Endothelial cell of umbilical vein (primary cell): ENCODE data around the gene TPRG1L. TPM values are rescaled to one million over a fixed set of nuclear protein-coding genes. Genes with fewer than 3 reads are reported as not detected.

Experiments
- BruUV-seq: library from RNA; stranded (reverse); fragments of 400-500 nt; replicated peaks from 2 replicates; lab custom pipeline; 2021; lab: Mats Ljungman, UMichigan
- CTCF ChIA-PET: fragments of 300-600, 350-600 bp; sonication (Branson Sonifier 250); formaldehyde crosslinking; loops from one replicate; lab custom pipeline; 2021; ENCODE audit warnings: antibody characterized with exemption, inconsistent platforms; lab: Charles Lee
- POLR2A ChIA-PET: fragments of 300-600, 350-600 bp; sonication (Branson Sonifier 250); formaldehyde crosslinking; loops from one replicate; lab custom pipeline; 2021; ENCODE audit warnings: antibody characterized with exemption, inconsistent platforms; lab: Charles Lee
- DNase-seq: peaks from one replicate; pipeline ENCODE4 v3.0.0-alpha.2; 2011; ENCODE audit warnings: low read depth, low spot score
- FAIRE-seq: peaks from 2 replicates; lab custom pipeline; 2011; peaks lifted over from hg19 to GRCh38; lab: Jason Lieb, UNC
- H2AFZ ChIP-seq: 2 replicates; pipeline ENCODE4 v1.6.0; 2012; ENCODE audit warnings: low read depth, low read length, control low read depth, inconsistent platforms
- H3K27ac ChIP-seq: 2 replicates; pipeline ENCODE4 v1.5.1; 2011; ENCODE audit warnings: low read depth, mild to moderate bottlenecking, control low read depth, low read length, moderate library complexity; ENCODE audit not compliant: insufficient read depth
- H3K27me3 ChIP-seq, 2 experiments: 2 replicates each; pipeline versions ENCODE4 v1.6.0 to v1.6.1; 2011; ENCODE audit warnings: low read length in 2 of 2, mixed read lengths in 1 of 2; ENCODE audit not compliant: control insufficient read depth in 2 of 2, insufficient read depth in 2 of 2
- H3K36me3 ChIP-seq, 2 experiments: 2 replicates in 1 of 2; 3 replicates in 1 of 2; pipeline ENCODE4 v1.5.1; 2011; ENCODE audit warnings: low read length in 2 of 2, mild to moderate bottlenecking in 1 of 2, moderate library complexity in 1 of 2; ENCODE audit not compliant: control insufficient read depth in 2 of 2, insufficient read depth in 2 of 2; ENCODE audit errors: extremely low read depth in 1 of 2
- H3K4me1 ChIP-seq: 3 replicates; pipeline ENCODE4 v1.5.1; 2011; ENCODE audit warnings: mild to moderate bottlenecking, low read length; ENCODE audit not compliant: control insufficient read depth, insufficient read depth; ENCODE audit errors: extremely low read depth
- H3K4me2 ChIP-seq: 2 replicates; pipeline ENCODE4 v1.6.1; 2011; ENCODE audit warnings: low read length, control low read depth, mixed read lengths; ENCODE audit not compliant: insufficient read depth
- H3K4me3 ChIP-seq, 3 experiments: fragments of 200-600 bp in 1 of 3; sonication (generic), shearing (Covaris generic) in 1 of 3; replicated peaks in 1 of 3; 2 replicates each; pipeline ENCODE4 v1.5.1; 2011 to 2016; ENCODE audit warnings: control low read depth in 3 of 3, low read length in 3 of 3, mild to moderate bottlenecking in 2 of 3, inconsistent platforms in 1 of 3, low read depth in 1 of 3, moderate library complexity in 1 of 3; ENCODE audit not compliant: insufficient read depth in 1 of 3
- H3K79me2 ChIP-seq: 2 replicates; pipeline ENCODE4 v1.6.0; 2012; ENCODE audit warnings: low read length, inconsistent platforms; ENCODE audit not compliant: control insufficient read depth, insufficient read depth
- H3K9ac ChIP-seq: replicated peaks from 2 replicates; pipeline ENCODE3; 2011; ENCODE audit warnings: low read length, control low read depth; ENCODE audit not compliant: insufficient read depth; ENCODE audit errors: extremely low read depth
- H3K9me1 ChIP-seq: replicated peaks from 3 replicates; pipeline ENCODE4 v1.6.0; 2011; ENCODE audit warnings: mild to moderate bottlenecking, low read length; ENCODE audit not compliant: control insufficient read depth, insufficient read depth; ENCODE audit errors: extremely low read depth
- H3K9me3 ChIP-seq: replicated peaks from 2 replicates; pipeline ENCODE4 v1.5.1; 2012; ENCODE audit warnings: low read length, inconsistent platforms; ENCODE audit not compliant: control insufficient read depth, insufficient read depth
- H4K20me1 ChIP-seq: replicated peaks from 2 replicates; pipeline ENCODE3; 2011; ENCODE audit warnings: mild to moderate bottlenecking, low read length; ENCODE audit not compliant: control insufficient read depth, insufficient read depth; ENCODE audit errors: extremely low read depth
- JUN ChIP-seq: IDR thresholded peaks from 2 replicates; pipeline ENCODE4 v1.6.1; 2011; ENCODE audit warnings: borderline replicate concordance, low read depth; ENCODE audit not compliant: insufficient read length, insufficient read depth
- POLR2A ChIP-seq: IDR thresholded peaks from 2 replicates; pipeline ENCODE4 v1.6.1; 2012; ENCODE audit warnings: low read depth, mild to moderate bottlenecking, control low read depth, low read length
- POLR2AphosphoS5 ChIP-seq: IDR thresholded peaks from 2 replicates; pipeline ENCODE4 v1.6.1; 2012; ENCODE audit warnings: low read depth, mild to moderate bottlenecking, control low read depth, low read length, moderate library complexity; ENCODE audit not compliant: insufficient read depth
- dilution Hi-C: fragments of 300-500 bp; cut with MboI; formaldehyde crosslinking; loops from one replicate; pipeline ENCODE4 v1.15.0; 2019; ENCODE audit warnings: low sequenced_read_pairs; ENCODE audit not compliant: extremely low pct_ligation_motif_present
- intact Hi-C: fragments of 100-400 bp; cut with micrococcal nuclease; formaldehyde crosslinking; loops from one replicate; pipeline ENCODE4 v1.10.0; 2022
- polyA plus RNA-seq, 4 experiments: library from polyadenylated mRNA; depleted of rRNA in 3 of 4; stranded (reverse) in 3 of 4; unstranded in 1 of 4; fragments of >200 nt; gene quantifications; 2 replicates each; pipeline versions ENCODE4 v1.2.1 to v1.2.3, GENCODE V29; 2011 to 2012; ENCODE audit warnings: missing spikeins in 1 of 4
- total RNA-seq: library from RNA; stranded (reverse); gene quantifications from 2 replicates; pipeline ENCODE4 v1.2.3, GENCODE V29; 2021
- TF ChIP-seq, protein P1 (sequence below): IDR thresholded peaks from 2 replicates; pipeline ENCODE4 v1.6.1; 2011; ENCODE audit not compliant: insufficient read depth, insufficient read length
- TF ChIP-seq, protein P2 (sequence below), 2 donors: IDR thresholded peaks; 1 replicate in 1 of 2; 2 replicates in 1 of 2; pipeline ENCODE4 v1.5.1; 2011; ENCODE audit warnings: low read length in 2 of 2, mild to moderate bottlenecking in 2 of 2, moderate library complexity in 2 of 2, control low read depth in 1 of 2, inconsistent platforms in 1 of 2, low read depth in 1 of 2; ENCODE audit not compliant: insufficient read depth in 1 of 2; ENCODE audit errors: extremely low read depth in 1 of 2

Gene TPRG1L
- total and polyA plus RNA-seq, 2 donors (not counting 3 experiments of a cell fraction or from before 2014, with no cell fraction given), result 52.3 to 53.8 TPM

GRCh38 chr1:3608154-3608553, 16.7 kb upstream of the TPRG1L start:
- Histone ChIP-seq H3K4me1 (peaks cover 16% of the 10 kb centered on the region), H3K36me3 (no peaks in the 10 kb centered on the region), H3K27ac (no peak overlapping the region), H4K20me1 (no peaks in the 10 kb centered on the region), H3K4me2 (no peak overlapping the region), H3K4me3 (no peak overlapping the region), H3K9ac (no peak overlapping the region), H3K27me3 (no peaks in the 10 kb centered on the region), H3K79me2 (no peaks in the 10 kb centered on the region), H2AFZ (no peak overlapping the region), H3K9me3 (no peaks in the 10 kb centered on the region), H3K9me1 (no peaks in the 10 kb centered on the region)
- dilution Hi-C loops, result no loop called here
- FAIRE-seq, result no peak
- no peak for DNase-seq
- no TSS peak for BruUV-seq
- POLR2A ChIA-PET, result no interaction called here
- CTCF ChIA-PET, result interaction anchor here (1.0 to 3.8 kb wide), 6 partner anchors 11 to 155 kb away, joined by 3 to 24 read pairs (median 6); no protein-coding TSS in a partner anchor
- intact Hi-C loops, result no loop called here
- TF ChIP-seq POLR2A (no peak), POLR2AphosphoS5 (no peak), JUN (no peak)
- TF ChIP-seq, protein P1, sequence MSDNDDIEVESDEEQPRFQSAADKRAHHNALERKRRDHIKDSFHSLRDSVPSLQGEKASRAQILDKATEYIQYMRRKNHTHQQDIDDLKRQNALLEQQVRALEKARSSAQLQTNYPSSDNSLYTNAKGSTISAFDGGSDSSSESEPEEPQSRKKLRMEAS, result no peak
- TF ChIP-seq, protein P2, sequence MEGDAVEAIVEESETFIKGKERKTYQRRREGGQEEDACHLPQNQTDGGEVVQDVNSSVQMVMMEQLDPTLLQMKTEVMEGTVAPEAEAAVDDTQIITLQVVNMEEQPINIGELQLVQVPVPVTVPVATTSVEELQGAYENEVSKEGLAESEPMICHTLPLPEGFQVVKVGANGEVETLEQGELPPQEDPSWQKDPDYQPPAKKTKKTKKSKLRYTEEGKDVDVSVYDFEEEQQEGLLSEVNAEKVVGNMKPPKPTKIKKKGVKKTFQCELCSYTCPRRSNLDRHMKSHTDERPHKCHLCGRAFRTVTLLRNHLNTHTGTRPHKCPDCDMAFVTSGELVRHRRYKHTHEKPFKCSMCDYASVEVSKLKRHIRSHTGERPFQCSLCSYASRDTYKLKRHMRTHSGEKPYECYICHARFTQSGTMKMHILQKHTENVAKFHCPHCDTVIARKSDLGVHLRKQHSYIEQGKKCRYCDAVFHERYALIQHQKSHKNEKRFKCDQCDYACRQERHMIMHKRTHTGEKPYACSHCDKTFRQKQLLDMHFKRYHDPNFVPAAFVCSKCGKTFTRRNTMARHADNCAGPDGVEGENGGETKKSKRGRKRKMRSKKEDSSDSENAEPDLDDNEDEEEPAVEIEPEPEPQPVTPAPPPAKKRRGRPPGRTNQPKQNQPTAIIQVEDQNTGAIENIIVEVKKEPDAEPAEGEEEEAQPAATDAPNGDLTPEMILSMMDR (IDR thresholded peaks at IDR 0.05; ENCODE audit: extremely low read depth in 1 of 2, insufficient read depth in 1 of 2, low read depth in 1 of 2, low read length in 2 of 2), result no peak
